Stomach (tissue), 9 donors: Measurements from ENCODE around the gene NECTIN1. TPM values are rescaled to one million over a fixed set of nuclear protein-coding genes. Genes with fewer than 3 reads are reported as not detected.

Source experiments
- DNase-seq, 2 donors: peaks; one replicate each; pipeline versions ENCODE4 v3.0.0 to v3.0.0-alpha.2; 2013 to 2019
- H3K27ac ChIP-seq, 5 donors: fragments of 200-600 bp in 4 of 5; sonication (generic) in 4 of 5; one replicate each; pipeline ENCODE4 v1.5.1; 2013 to 2019; ENCODE audit warnings: mild to moderate bottlenecking in 1 of 5, moderate library complexity in 1 of 5
- H3K27me3 ChIP-seq, 3 donors: fragments of 200-600 bp; sonication (generic); one replicate each; pipeline ENCODE4 v1.5.1; 2017 to 2019; ENCODE audit warnings: mixed run types in 1 of 3
- H3K36me3 ChIP-seq, 4 donors: fragments of 200-600 bp; sonication (generic); 1 replicate in 3 of 4; 2 replicates in 1 of 4; pipeline ENCODE4 v1.5.1; 2016 to 2019
- H3K4me1 ChIP-seq, 4 donors: fragments of 200-600 bp; sonication (generic); one replicate each; pipeline ENCODE4 v1.5.1; 2016 to 2019
- H3K4me3 ChIP-seq, 4 donors: fragments of 200-600 bp; sonication (generic) in 3 of 4; one replicate each; pipeline ENCODE4 v1.5.1; 2016 to 2019; ENCODE audit warnings: mild to moderate bottlenecking in 1 of 4
- H3K9me3 ChIP-seq, 4 donors: fragments of 200-600 bp; sonication (generic); one replicate each; pipeline ENCODE4 v1.5.1; 2016 to 2019
- EP300 ChIP-seq: sonication (generic); formaldehyde crosslinking; IDR thresholded peaks from one replicate; pipeline ENCODE4 v1.6.1; 2017; ENCODE audit warnings: antibody characterized with exemption
- POLR2A ChIP-seq, 4 donors: fragments of 450-650 bp; IDR thresholded peaks; one replicate each; pipeline ENCODE4 v1.6.1; 2016; ENCODE audit warnings: antibody characterized with exemption in 4 of 4, control low read depth in 2 of 4, mild to moderate bottlenecking in 1 of 4, moderate library complexity in 1 of 4
- POLR2AphosphoS5 ChIP-seq, 3 donors: sonication (generic); formaldehyde crosslinking; IDR thresholded peaks; one replicate each; pipeline ENCODE4 v1.6.1; 2016; ENCODE audit warnings: antibody characterized with exemption in 3 of 3
- WGBS, 5 donors: extraction: QIAGEN DNeasy Blood & Tissue Kit in 3 of 5; methylation state at CpG; one replicate each; pipeline versions ENCODE4 v1.1.5 to v1.1.7; 2013 to 2018; 5-methylcytosine and 5-hydroxymethylcytosine counted together
- intact Hi-C: fragments of 100-400 bp; cut with DNase I; formaldehyde crosslinking; loops from one replicate; pipeline ENCODE4 v1.15.1; 2023; ENCODE audit warnings: low total_unique reads
- polyA plus RNA-seq, 3 donors: library from polyadenylated mRNA; stranded (reverse); fragments of 200-250 nt; gene quantifications; one replicate each; pipeline ENCODE4 v1.2.3, GENCODE V29; 2013
- total RNA-seq, 5 donors: library from RNA; depleted of rRNA; stranded (reverse); fragments of >200 nt; gene quantifications; one replicate each; pipeline versions ENCODE4 v1.1.0 to v1.2.3, GENCODE V29; 2014 to 2016
- TF ChIP-seq, protein P1 (sequence below), 7 experiments: fragments of 450-650 bp in 4 of 7; fragments of 200-600 bp in 3 of 7; sonication (generic) in 3 of 7; IDR thresholded peaks; one replicate each; pipeline ENCODE4 v1.5.1; 2016 to 2019; ENCODE audit warnings: antibody characterized with exemption in 7 of 7, control low read depth in 2 of 7, mild to moderate bottlenecking in 1 of 7
- donor health status: healthy with polysubstance abuse.
- donor health status: Bipolar disorder and iron deficiency.
- donor health status: healthy.

The NECTIN1 gene
- total and polyA plus RNA-seq, 8 donors, result 1.2 to 92.1 (median 6.0) TPM

DNA sequence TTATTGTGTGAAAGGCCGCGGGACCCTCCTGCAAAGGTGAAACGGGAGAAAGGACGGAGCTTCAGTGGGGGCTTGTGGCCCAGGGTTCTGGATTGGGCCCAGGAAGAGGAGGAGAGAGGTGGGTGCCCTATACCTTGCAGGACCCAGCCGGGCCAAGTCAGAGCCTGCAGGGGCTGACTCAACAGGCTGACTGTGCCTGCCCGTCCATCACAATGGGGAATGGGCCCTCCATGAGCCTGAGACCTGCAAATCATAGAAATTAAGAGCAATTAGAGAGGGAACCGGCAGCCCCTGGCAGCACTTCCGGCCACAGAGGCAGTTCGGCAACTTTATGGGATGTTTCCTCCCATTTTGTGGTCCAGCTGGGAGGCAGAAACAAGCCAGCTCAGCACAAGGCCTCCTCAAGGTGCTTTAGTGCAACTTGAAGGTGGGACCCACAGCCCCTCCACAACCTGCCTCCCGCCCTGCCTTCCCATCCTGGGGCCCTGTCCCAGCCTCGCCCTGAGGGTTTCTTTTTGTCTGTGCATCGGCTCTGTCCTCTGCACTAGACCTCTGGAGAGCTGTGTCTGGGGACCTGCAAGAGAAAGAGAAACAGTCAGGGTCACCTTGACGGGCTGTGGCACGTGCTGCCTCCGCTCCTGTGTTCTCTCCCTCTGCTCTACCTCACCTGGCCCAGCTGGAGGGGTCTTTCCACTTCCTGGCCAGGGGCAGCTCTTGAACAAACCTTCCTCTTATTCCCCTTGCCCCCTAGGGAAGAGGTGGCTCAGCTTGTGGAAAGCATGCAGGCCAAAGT is 19.1 kb upstream of the NECTIN1 start:
- intact Hi-C loops, result no loop called here
- no peak for DNase-seq
- Histone ChIP-seq H3K9me3 (no peaks in the 10 kb centered on the region), H3K36me3 (no peaks in the 10 kb centered on the region), H3K4me3 (no peak overlapping the region), H3K27me3 (peaks cover 0 to 24% (median 4%) of the 10 kb centered on the region in 3 donors), H3K4me1 (peaks cover 0 to 3% (median 0%) of the 10 kb centered on the region in 4 donors), H3K27ac (no peak overlapping the region)
- no peak for TF ChIP-seq POLR2A (IDR thresholded peaks at IDR 0.05)
- TF ChIP-seq, protein P1, sequence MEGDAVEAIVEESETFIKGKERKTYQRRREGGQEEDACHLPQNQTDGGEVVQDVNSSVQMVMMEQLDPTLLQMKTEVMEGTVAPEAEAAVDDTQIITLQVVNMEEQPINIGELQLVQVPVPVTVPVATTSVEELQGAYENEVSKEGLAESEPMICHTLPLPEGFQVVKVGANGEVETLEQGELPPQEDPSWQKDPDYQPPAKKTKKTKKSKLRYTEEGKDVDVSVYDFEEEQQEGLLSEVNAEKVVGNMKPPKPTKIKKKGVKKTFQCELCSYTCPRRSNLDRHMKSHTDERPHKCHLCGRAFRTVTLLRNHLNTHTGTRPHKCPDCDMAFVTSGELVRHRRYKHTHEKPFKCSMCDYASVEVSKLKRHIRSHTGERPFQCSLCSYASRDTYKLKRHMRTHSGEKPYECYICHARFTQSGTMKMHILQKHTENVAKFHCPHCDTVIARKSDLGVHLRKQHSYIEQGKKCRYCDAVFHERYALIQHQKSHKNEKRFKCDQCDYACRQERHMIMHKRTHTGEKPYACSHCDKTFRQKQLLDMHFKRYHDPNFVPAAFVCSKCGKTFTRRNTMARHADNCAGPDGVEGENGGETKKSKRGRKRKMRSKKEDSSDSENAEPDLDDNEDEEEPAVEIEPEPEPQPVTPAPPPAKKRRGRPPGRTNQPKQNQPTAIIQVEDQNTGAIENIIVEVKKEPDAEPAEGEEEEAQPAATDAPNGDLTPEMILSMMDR (IDR thresholded peaks at IDR 0.05), result no peak
- no peak for TF ChIP-seq POLR2AphosphoS5 (IDR thresholded peaks at IDR 0.05)
- TF ChIP-seq EP300, result no peak
- WGBS, 5 donors, result 82 to 88% (median 85%) methylated on average over 12 to 15 of the region's 15 CpGs

DNA sequence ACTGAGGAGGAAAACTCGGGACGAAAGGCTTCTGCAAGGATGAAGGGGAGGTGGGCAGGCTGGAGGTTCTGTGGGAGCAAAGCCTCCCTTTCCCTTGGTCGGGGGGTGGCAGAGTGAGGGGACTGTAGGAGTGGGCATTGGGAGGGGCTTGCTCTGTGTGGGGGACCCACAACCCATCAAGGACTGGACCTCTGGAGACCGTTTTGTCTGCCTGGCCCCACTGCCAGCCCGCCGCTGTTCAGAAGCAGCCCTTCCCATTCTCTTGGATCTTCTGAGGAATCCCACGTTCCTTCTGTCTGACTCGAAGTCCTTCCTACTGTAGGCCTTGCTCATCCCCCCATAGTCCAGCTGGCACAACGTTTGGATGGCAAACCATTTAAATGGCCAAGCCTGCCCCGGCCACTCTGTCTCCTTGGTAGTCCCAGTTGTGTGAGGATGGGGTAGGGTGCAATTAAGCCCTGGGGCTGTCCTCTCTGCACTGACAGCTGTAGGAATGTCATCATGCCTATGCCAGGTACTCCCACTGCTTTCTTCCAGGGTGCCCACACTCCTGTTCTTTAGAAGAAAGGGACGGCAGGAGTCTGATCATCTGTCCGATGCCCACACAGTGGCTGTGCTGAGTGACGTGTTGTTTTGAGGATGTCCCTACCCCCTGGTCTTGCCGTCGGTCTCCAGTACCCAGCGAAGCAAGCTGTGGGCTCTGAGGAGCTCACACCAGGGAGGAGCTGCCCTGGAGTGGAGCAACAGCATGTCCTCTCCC is 17.0 kb upstream of the NECTIN1 start:
- intact Hi-C loops, result no loop called here
- TF ChIP-seq POLR2A (IDR thresholded peaks at IDR 0.05) (no peak), POLR2AphosphoS5 (IDR thresholded peaks at IDR 0.05) (no peak), EP300 (no peak)
- TF ChIP-seq, protein P1 (IDR thresholded peaks at IDR 0.05), result no peak
- Histone ChIP-seq H3K36me3 (no peaks in the 10 kb centered on the region), H3K9me3 (no peaks in the 10 kb centered on the region), H3K4me1 (peaks cover 15 to 24% (median 20%) of the 10 kb centered on the region in 4 donors), H3K27me3 (peaks cover 0 to 38% (median 25%) of the 10 kb centered on the region in 3 donors), H3K27ac (no peak overlapping the region), H3K4me3 (no peak overlapping the region)
- 83 to 92% (median 85%) methylated on average over 13 to 16 of the region's 16 CpGs for WGBS, 5 donors
- DNase-seq, result no peak

DNA sequence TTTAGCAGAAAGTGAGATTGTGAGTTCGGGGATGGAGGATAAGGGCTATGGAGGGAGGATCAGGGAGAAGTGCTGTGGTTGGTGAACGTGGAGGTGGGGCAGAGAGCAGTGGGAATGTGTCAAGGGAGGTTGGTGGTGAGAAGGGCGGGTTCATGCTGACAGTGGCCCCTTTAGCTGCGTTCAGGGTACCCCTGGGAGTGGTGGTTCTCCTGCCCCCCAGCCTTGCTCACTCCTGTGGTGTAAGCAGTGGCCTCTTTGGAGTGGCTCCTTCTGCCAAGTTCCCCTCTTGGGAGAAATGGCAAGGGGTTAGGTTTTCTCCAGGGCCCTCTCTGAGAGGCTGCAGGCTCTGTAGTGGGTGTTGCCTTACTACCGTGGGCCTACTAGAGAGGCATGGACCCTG is 16.1 kb upstream of the NECTIN1 start:
- WGBS, 5 donors, result 72 to 87% (median 80%) methylated on average over 4 to 5 of the region's 5 CpGs
- Histone ChIP-seq H3K4me1 (peaks cover 16 to 32% (median 25%) of the 10 kb centered on the region in 4 donors), H3K27ac (no peak overlapping the region), H3K9me3 (no peaks in the 10 kb centered on the region), H3K27me3 (peaks cover 0 to 47% (median 31%) of the 10 kb centered on the region in 3 donors), H3K36me3 (no peaks in the 10 kb centered on the region), H3K4me3 (no peak overlapping the region)
- no peak for DNase-seq
- intact Hi-C loops, result no loop called here
- TF ChIP-seq POLR2AphosphoS5 (IDR thresholded peaks at IDR 0.05) (no peak), EP300 (no peak), POLR2A (IDR thresholded peaks at IDR 0.05) (no peak)
- TF ChIP-seq, protein P1 (IDR thresholded peaks at IDR 0.05), result no peak

DNA sequence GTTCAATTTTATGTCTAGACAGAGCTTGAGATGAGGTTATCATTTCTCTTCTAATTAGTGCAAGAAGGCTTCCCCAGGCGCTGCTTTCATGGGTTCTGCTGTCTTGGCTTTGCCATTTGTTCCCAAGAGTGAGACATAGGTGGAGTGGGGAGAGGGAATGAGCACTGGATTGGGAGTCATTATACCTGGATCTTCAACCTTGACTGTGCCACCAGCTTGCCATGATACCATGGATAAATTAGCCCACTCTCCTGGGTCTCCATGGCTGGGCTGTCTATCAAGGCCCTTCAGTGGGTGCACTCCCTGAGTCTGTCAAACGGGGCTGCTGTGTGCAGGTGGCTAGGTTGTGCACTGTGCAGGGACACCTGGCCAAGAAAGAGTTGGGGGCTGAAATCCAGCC is 15.6 kb upstream of the NECTIN1 start:
- Histone ChIP-seq H3K4me1 (peaks cover 21 to 37% (median 28%) of the 10 kb centered on the region in 4 donors), H3K36me3 (no peaks in the 10 kb centered on the region), H3K4me3 (no peak overlapping the region), H3K27ac (no peak overlapping the region), H3K9me3 (no peaks in the 10 kb centered on the region), H3K27me3 (peaks cover 0 to 52% (median 31%) of the 10 kb centered on the region in 3 donors)
- WGBS, 5 donors, result 76 to 94% (median 92%) methylated on average over 2 of the region's 2 CpGs
- no peak for TF ChIP-seq POLR2A (IDR thresholded peaks at IDR 0.05)
- TF ChIP-seq EP300, result no peak
- no peak for TF ChIP-seq POLR2AphosphoS5 (IDR thresholded peaks at IDR 0.05)
- TF ChIP-seq, protein P1 (IDR thresholded peaks at IDR 0.05), result no peak
- intact Hi-C loops, result no loop called here
- no peak for DNase-seq
